Measurements from ENCODE around the gene ABCF3. TPM values are rescaled to one million over a fixed set of nuclear protein-coding genes. Genes with fewer than 3 reads are reported as not detected.

The ABCF3 gene
- total RNA-seq, 1 experiment from 2014 or later = 56.1 TPM

GRCh38 chr3:184239221-184239620, 53.2 kb downstream of the ABCF3 start:
- Histone ChIP-seq H3K4me2 (ENCODE audit: insufficient read depth, insufficient read length, low read length) (no peak overlapping the region), H2BK15ac (ENCODE audit: low read depth, low read length) (no peak overlapping the region), H3K27me3 (ENCODE audit: insufficient read depth, low read length) (no peaks in the 10 kb centered on the region), H2BK5ac (ENCODE audit: insufficient read length, low read length) (no peak overlapping the region), H3K9ac (ENCODE audit: extremely low read depth, insufficient read length, low read length) (no peak overlapping the region), H3T11ph (ENCODE audit: low read length) (no peak overlapping the region), H3K27ac (ENCODE audit: insufficient read length, low read depth, low read length) (no peak overlapping the region), H3K79me1 (ENCODE audit: insufficient read depth, low read depth, low read length, poor library complexity, severe bottlenecking) (no peaks in the 10 kb centered on the region), H2BK120ac (ENCODE audit: low read depth, low read length, poor library complexity, severe bottlenecking) (no peak overlapping the region), H4K91ac (ENCODE audit: insufficient read length, low read depth, low read length) (no peak overlapping the region), H4K8ac (replicated peaks; ENCODE audit: insufficient read length, low read depth, low read length) (no peak overlapping the region), H2BK12ac (ENCODE audit: insufficient read length, low read depth, low read length) (no peak overlapping the region), H2BK20ac (ENCODE audit: low read depth, low read length, poor library complexity, severe bottlenecking) (no peak overlapping the region), H2AFZ (ENCODE audit: low read length) (no peak overlapping the region), H3K9me3 (ENCODE audit: control insufficient read depth, low read depth, low read length) (no peaks in the 10 kb centered on the region), H3K14ac (ENCODE audit: insufficient read depth, low read length) (no peak overlapping the region; the same call in 1 of the 2 replicates), H3K56ac (ENCODE audit: insufficient read length, low read depth, low read length) (no peak overlapping the region), H4K20me1 (ENCODE audit: control insufficient read depth, insufficient read depth, insufficient read length) (no peaks in the 10 kb centered on the region), H3K23me2 (ENCODE audit: insufficient read length, low read depth, low read length, poor library complexity, severe bottlenecking) (no peaks in the 10 kb centered on the region), H4K5ac (ENCODE audit: insufficient read length, low read depth, low read length) (no peak overlapping the region), H3K4ac (ENCODE audit: low read depth, low read length) (no peak overlapping the region), H3K18ac (ENCODE audit: insufficient read length, low read depth, low read length) (no peak overlapping the region), H3K79me2 (ENCODE audit: insufficient read depth, low read length) (no peaks in the 10 kb centered on the region), H3K23ac (ENCODE audit: insufficient read length, low read depth, low read length) (no peak overlapping the region), H3K4me1 (ENCODE audit: insufficient read depth, low read length) (no peaks in the 10 kb centered on the region), H2AK5ac (ENCODE audit: insufficient read length, low read length) (no peak overlapping the region)
- Mint-ChIP-seq H3K27ac (no peak overlapping the region), H3K4me3 (no peak overlapping the region), H3K4me1 (0 out of 4 replicates have a peak, but pooled peaks cover 0 to 4% of the 10 kb centered on the region in 2 experiments), H3K36me3 (ENCODE audit: insufficient read depth in 1 of 3, low read depth in 3 of 3) (peaks cover 6 to 22% (median 20%) of the 10 kb centered on the region in 3 experiments; a peak in 6 of 7 replicates), H3K27me3 (ENCODE audit: low read depth) (peaks cover 1% of the 10 kb centered on the region), H3K9me3 (no peaks in the 10 kb centered on the region)
- no CpG with 5 or more reads among the region's 8 CpGs for WGBS (ENCODE audit: extremely low coverage, insufficient read length, low lambda C conversion rate)
- no peak for DNase-seq
- no peak for TF ChIP-seq CTCF (conservative IDR thresholded peaks at IDR 0.05)
